Sigmoid colon (tissue), 4 donors: ENCODE data around the gene ADAT1.

Source experiments
- CTCF ChIP-seq, 4 experiments: fragments of 450-650 bp in 3 of 4; fragments of 200-600 bp in 1 of 4; IDR thresholded peaks; one replicate each; pipeline ENCODE4 v1.5.1; 2016 to 2019; ENCODE audit warnings: antibody characterized with exemption in 4 of 4, mild to moderate bottlenecking in 3 of 4, moderate library complexity in 2 of 4
- POLR2AphosphoS5 ChIP-seq, 4 donors: sonication (generic); formaldehyde crosslinking; IDR thresholded peaks; one replicate each; pipeline ENCODE4 v1.6.1; 2017; ENCODE audit warnings: antibody characterized with exemption in 4 of 4

GRCh38 chr16:75635036-75635435 lies 12.0 kb upstream of the ADAT1 start:
- TF ChIP-seq CTCF (IDR thresholded peaks at IDR 0.05) (no peak), POLR2AphosphoS5 (IDR thresholded peaks at IDR 0.05) (no peak)
